Ovary (tissue), 9 donors: ENCODE results near the gene WDR1. TPM values are rescaled to one million over a fixed set of nuclear protein-coding genes. Genes with fewer than 3 reads are reported as not detected.

Source experiments
- DNase-seq, 5 donors: peaks; one replicate each; pipeline ENCODE4 v3.0.0-alpha.2; 2019 to 2020
- H3K27ac ChIP-seq, 2 donors: fragments of 200-600 bp; one replicate each; pipeline versions ENCODE4 v1.5.1 to v1.8.0; 2019 to 2022
- H3K27me3 ChIP-seq: fragments of 200-600 bp; one replicate; pipeline ENCODE4 v1.8.0; 2022
- H3K36me3 ChIP-seq: fragments of 200-600 bp; sonication (generic); one replicate; pipeline ENCODE4 v1.5.1; 2019
- H3K4me1 ChIP-seq: one replicate; pipeline ENCODE4 v1.8.1; 2013; ENCODE audit warnings: mild to moderate bottlenecking, moderate library complexity; ENCODE audit not compliant: insufficient read depth
- H3K4me3 ChIP-seq: fragments of 200-600 bp; sonication (generic); one replicate; pipeline ENCODE4 v1.5.1; 2017
- H3K9me3 ChIP-seq, 2 donors: fragments of 200-600 bp in 1 of 2; sonication (generic) in 1 of 2; one replicate each; pipeline versions ENCODE4 v1.5.1 to v1.8.1; 2013 to 2019; ENCODE audit warnings: mild to moderate bottlenecking in 1 of 2, moderate library complexity in 1 of 2
- EP300 ChIP-seq: sonication (generic); formaldehyde crosslinking; IDR thresholded peaks from one replicate; pipeline ENCODE4 v1.6.1; 2017; ENCODE audit warnings: antibody characterized with exemption
- POLR2A ChIP-seq: fragments of 450-650 bp; IDR thresholded peaks from one replicate; pipeline ENCODE4 v1.6.1; 2017; ENCODE audit warnings: antibody characterized with exemption, mild to moderate bottlenecking, moderate library complexity
- WGBS, 3 donors: extraction: QIAGEN DNeasy Blood & Tissue Kit in 1 of 3; methylation state at CpG; one replicate each; pipeline versions ENCODE4 v1.1.5 to v1.1.7; 2013 to 2017; 5-methylcytosine and 5-hydroxymethylcytosine counted together
- intact Hi-C, 4 donors: fragments of 100-400 bp; cut with DNase I; formaldehyde crosslinking; loops; one replicate each; pipeline versions ENCODE4 v1.11.0 to v1.15.1; 2022 to 2023
- polyA plus RNA-seq, 2 donors: library from polyadenylated mRNA; stranded (reverse); fragments of 200-250 nt in 1 of 2; fragments of 350-450 nt in 1 of 2; fragmentation: Illumina TruSeq in 1 of 2; extraction: RNeasy Lipid Tissue Mini Kit (QIAGEN cat#74804) in 1 of 2; gene quantifications; one replicate each; pipeline ENCODE4 v1.2.3, GENCODE V29; 2013 to 2014
- total RNA-seq, 7 donors: library from RNA; depleted of rRNA in 2 of 7; stranded (reverse); fragments of >200 nt in 2 of 7; fragmentation: NEBNext Ultra II Directional in 3 of 7; extraction: Animal tissue kit (Norgen Biotek cat#: 25700) in 3 of 7; gene quantifications; one replicate each; pipeline versions ENCODE4 v1.1.0 to v1.2.4, GENCODE V29; 2016 to 2023
- TF ChIP-seq, protein P1 (sequence below), 3 donors: fragments of 450-650 bp in 2 of 3; fragments of 200-600 bp in 1 of 3; IDR thresholded peaks; one replicate each; pipeline versions ENCODE4 v1.5.1 to v1.8.0; 2016 to 2022; ENCODE audit warnings: antibody characterized with exemption in 3 of 3, mild to moderate bottlenecking in 1 of 3
- donor health status: DM: no; HTN: no; CAD: no; lungs with moderate emphysema.
- donor health status: DM: no; HTN: no; CAD: no.
- donor health status: Bipolar disorder and iron deficiency.
- donor health status: DM: yes; HTN: yes; CAD: no.
- donor health status: DM: no; HTN: no; CAD: no.
- donor health status: DM: yes; HTN: yes; CAD: no.

WDR1 gene
- total and polyA plus RNA-seq, 9 donors: 67.2 to 352 (median 260) TPM

GRCh38 chr4:10030972-10031667, 85.5 kb downstream of the WDR1 start:
- Histone ChIP-seq H3K36me3 (no peaks in the 10 kb centered on the region), H3K9me3 (no peaks in the 10 kb centered on the region), H3K27ac (no peak overlapping the region), H3K4me1 (peaks cover 12% of the 10 kb centered on the region), H3K27me3 (no peaks in the 10 kb centered on the region), H3K4me3 (no peak overlapping the region)
- 79 to 82% (median 80%) methylated on average over 7 of the region's 7 CpGs for WGBS, 3 donors
- no peak for DNase-seq
- TF ChIP-seq POLR2A: no peak
- TF ChIP-seq, protein P1, sequence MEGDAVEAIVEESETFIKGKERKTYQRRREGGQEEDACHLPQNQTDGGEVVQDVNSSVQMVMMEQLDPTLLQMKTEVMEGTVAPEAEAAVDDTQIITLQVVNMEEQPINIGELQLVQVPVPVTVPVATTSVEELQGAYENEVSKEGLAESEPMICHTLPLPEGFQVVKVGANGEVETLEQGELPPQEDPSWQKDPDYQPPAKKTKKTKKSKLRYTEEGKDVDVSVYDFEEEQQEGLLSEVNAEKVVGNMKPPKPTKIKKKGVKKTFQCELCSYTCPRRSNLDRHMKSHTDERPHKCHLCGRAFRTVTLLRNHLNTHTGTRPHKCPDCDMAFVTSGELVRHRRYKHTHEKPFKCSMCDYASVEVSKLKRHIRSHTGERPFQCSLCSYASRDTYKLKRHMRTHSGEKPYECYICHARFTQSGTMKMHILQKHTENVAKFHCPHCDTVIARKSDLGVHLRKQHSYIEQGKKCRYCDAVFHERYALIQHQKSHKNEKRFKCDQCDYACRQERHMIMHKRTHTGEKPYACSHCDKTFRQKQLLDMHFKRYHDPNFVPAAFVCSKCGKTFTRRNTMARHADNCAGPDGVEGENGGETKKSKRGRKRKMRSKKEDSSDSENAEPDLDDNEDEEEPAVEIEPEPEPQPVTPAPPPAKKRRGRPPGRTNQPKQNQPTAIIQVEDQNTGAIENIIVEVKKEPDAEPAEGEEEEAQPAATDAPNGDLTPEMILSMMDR (IDR thresholded peaks at IDR 0.05): no peak
- TF ChIP-seq EP300: no peak
- intact Hi-C loops: no loop called here

DNA sequence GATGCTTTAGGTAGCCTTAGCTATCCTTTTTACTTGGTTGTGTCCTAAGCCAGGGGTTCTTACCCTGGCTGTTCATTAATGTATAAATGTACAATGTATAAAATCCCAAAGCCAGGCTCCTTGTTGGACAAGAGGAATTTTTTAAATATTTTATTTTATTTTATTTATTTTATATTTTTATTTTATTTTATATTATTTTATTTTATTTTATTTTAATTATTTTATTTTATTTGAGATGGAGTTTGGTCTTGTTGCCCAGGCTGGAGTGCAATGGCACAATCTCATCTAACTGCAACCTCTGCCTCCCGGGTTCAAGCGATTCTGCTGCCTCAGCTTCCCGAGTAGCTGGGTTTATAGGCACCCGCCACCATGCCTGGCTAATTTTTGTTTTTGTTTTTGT, 87.2 kb downstream of the WDR1 start:
- Histone ChIP-seq H3K4me1 (peaks cover 12% of the 10 kb centered on the region), H3K9me3 (no peaks in the 10 kb centered on the region), H3K36me3 (no peaks in the 10 kb centered on the region), H3K27me3 (no peaks in the 10 kb centered on the region), H3K27ac (no peak overlapping the region), H3K4me3 (no peak overlapping the region)
- intact Hi-C loops: no loop called here
- DNase-seq: no peak
- TF ChIP-seq EP300 (no peak), POLR2A (no peak)
- TF ChIP-seq, protein P1 (IDR thresholded peaks at IDR 0.05): no peak
- 95 to 98% (median 95%) methylated on average over 4 of the region's 4 CpGs for WGBS, 3 donors

DNA sequence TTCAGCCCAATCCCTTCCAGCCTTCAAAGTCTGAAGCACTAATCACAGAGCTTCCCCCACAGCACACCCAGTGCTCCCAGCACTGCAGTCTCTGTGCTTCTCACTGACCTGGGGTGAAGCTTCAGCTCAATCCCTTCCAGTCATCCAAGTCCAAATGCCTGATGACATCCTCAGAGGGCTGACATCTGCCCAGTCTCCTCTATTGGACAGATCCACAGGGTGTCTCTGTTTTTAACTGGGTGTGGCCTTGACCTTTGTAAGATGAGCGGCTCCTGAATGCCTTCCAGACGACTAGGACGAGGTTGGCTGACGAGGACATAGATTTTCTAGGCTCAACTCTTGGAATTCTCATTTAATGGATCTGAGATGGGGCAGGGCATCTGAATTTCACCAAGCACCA, 87.7 kb downstream of the WDR1 start:
- Histone ChIP-seq H3K4me3 (no peak overlapping the region), H3K27me3 (no peaks in the 10 kb centered on the region), H3K27ac (no peak overlapping the region), H3K4me1 (peaks cover 12% of the 10 kb centered on the region), H3K9me3 (no peaks in the 10 kb centered on the region), H3K36me3 (no peaks in the 10 kb centered on the region)
- DNase-seq: no peak
- TF ChIP-seq POLR2A (no peak), EP300 (no peak)
- TF ChIP-seq, protein P1 (IDR thresholded peaks at IDR 0.05): no peak
- WGBS, 3 donors: 32 to 40% (median 38%) methylated on average over 4 of the region's 4 CpGs
- intact Hi-C loops: no loop called here

- H3K27me3 ChIP-seq: no peaks in the 10 kb centered on the region
- TF ChIP-seq EP300: no peak
- TF ChIP-seq, protein P1 (IDR thresholded peaks at IDR 0.05): no peak
- TF ChIP-seq POLR2A: no peak
- intact Hi-C loops: no loop called here
- no peak overlapping the region for H3K27ac ChIP-seq
- H3K9me3 ChIP-seq: no peaks in the 10 kb centered on the region
- H3K36me3 ChIP-seq: no peaks in the 10 kb centered on the region
- DNase-seq: no peak
- WGBS, 3 donors: 72 to 78% (median 74%) methylated on average over 9 of the region's 9 CpGs
- no peak overlapping the region for H3K4me3 ChIP-seq
- no peaks in the 10 kb centered on the region for H3K4me1 ChIP-seq
These were observed 90.1 kb downstream of the WDR1 start for GRCh38 chr4:10026485-10026884.
